Fibroblast of pulmonary artery (primary cell): ENCODE results near the gene WDR19.
"Not testable (repeated sequence)": the region's sequence is repeated elsewhere in the genome, so short reads cannot be mapped to it uniquely, and the experiment has no call there.

Source experiments
- DNase-seq: peaks from one replicate; pipeline ENCODE4 v3.0.0-alpha.2; 2010; ENCODE audit warnings: low read depth
- H3K4me3 ChIP-seq: replicated peaks from 2 replicates; pipeline ENCODE4 v1.5.1; 2011; ENCODE audit warnings: low read depth, mild to moderate bottlenecking, control low read depth, low read length, moderate library complexity
- CTCF ChIP-seq: IDR thresholded peaks from 2 replicates; pipeline ENCODE4 v1.5.1; 2011; ENCODE audit warnings: mild to moderate bottlenecking, control low read depth, low read length, inconsistent platforms; ENCODE audit errors: missing control alignments

The WDR19 gene

GRCh38 chr4:39166177-39166576, 16.2 kb upstream of the WDR19 start:
- no peak for TF ChIP-seq CTCF
- no peak for DNase-seq
- H3K4me3 ChIP-seq: no peak overlapping the region

GRCh38 chr4:39166669-39167068, 15.7 kb upstream of the WDR19 start:
- no peak overlapping the region for H3K4me3 ChIP-seq
- TF ChIP-seq CTCF: no peak

GRCh38 chr4:39169426-39169825, 12.9 kb upstream of the WDR19 start:
- TF ChIP-seq CTCF: no peak
- DNase-seq: no peak
- H3K4me3 ChIP-seq: no peak overlapping the region

More at GRCh38 chr4:39166669-39167068, 15.7 kb upstream of the WDR19 start:
- DNase-seq: no peak

GRCh38 chr4:39170301-39170700, 12.0 kb upstream of the WDR19 start:
- TF ChIP-seq CTCF: no peak
- no peak for DNase-seq
- H3K4me3 ChIP-seq: no peak overlapping the region

- no peak overlapping the region for H3K4me3 ChIP-seq
- no peak for DNase-seq
- TF ChIP-seq CTCF: no peak
Measured at GRCh38 chr4:39178706-39179105, 3.6 kb upstream of the WDR19 start.

- DNase-seq: no peak
- no peak for TF ChIP-seq CTCF
- H3K4me3 ChIP-seq: no peak overlapping the region
Measured at GRCh38 chr4:39179681-39180080, 2.6 kb upstream of the WDR19 start.

- H3K4me3 ChIP-seq, DNase-seq: not testable (repeated sequence)
Measured at GRCh38 chr4:39180629-39181028, 1.7 kb upstream of the WDR19 start.

- peak overlapping the region; percentile 47 for H3K4me3 ChIP-seq
- no peak for TF ChIP-seq CTCF
- no peak for DNase-seq
Measured at GRCh38 chr4:39181520-39181904, 817 bp upstream of the WDR19 start.
